Measurements from ENCODE around the gene ADPRHL1.
"Not testable (repeated sequence)": the region's sequence is repeated elsewhere in the genome, so short reads cannot be mapped to it uniquely, and the experiment has no call there.

The ADPRHL1 gene

DNA sequence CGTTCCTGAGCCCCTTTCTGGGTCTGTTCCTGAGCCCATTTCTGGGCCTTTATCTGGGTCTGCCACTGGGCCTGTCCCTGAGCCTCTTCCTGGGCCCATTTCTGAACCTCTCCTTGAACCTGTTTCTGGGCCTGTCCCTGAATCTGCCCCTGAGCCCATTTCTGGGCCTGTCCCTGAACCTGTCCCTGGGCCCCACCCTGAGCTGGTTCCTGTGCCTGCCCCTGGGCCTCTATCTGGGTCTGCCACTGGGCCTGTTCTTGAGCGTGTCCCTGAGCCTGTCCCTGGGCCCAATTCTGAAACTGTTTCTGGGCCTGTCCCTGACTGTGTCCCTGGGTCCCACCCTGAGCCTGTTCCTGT is 48.9 kb downstream of the ADPRHL1 start:
- in situ Hi-C loops (cut with MboI; ENCODE audit: low sequenced_read_pairs), result no loop called here

DNA sequence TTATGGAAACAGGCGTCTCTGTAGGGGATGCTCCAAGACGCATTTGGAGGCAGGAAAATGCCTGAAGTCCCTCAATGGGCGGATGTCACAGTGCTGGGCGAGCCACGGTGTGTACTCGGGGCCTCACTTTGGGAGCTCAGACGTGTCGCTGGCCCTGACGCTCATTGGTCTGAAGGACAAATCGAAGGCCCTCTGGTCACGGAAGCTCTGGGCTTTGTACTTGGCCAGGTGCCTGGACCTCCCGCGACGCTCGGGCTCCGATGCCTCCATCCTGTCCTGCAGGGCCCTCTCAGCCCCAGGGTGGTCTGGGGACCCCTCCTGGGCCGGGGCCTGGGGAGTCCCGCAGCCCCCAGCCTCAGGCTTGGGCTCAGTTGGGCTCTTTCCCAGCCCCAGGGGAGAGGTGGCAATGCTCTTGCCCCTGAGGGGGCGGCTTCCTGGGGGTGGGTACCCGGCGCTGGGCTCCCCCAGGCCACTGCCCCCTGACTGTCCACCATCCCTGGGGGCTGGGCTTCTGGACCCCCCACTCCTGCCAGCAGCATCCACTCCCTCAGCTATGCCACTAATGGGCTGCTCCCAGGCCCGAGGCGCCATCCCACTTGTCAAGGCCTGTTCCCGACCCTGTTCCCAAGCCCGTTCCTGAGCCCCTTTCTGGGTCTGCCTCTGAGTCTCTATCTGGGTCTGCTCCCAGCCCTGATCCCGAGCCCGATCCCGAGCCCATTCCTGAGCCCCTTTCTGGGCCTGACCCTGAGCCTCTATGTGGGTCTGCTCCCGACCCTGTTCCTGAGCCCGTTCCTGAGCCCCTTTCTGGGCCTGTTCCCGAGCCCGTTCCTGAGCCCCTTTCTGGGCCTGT is 49.8 kb downstream of the ADPRHL1 start:
- in situ Hi-C loops (cut with MboI; ENCODE audit: low sequenced_read_pairs), result no loop called here

DNA sequence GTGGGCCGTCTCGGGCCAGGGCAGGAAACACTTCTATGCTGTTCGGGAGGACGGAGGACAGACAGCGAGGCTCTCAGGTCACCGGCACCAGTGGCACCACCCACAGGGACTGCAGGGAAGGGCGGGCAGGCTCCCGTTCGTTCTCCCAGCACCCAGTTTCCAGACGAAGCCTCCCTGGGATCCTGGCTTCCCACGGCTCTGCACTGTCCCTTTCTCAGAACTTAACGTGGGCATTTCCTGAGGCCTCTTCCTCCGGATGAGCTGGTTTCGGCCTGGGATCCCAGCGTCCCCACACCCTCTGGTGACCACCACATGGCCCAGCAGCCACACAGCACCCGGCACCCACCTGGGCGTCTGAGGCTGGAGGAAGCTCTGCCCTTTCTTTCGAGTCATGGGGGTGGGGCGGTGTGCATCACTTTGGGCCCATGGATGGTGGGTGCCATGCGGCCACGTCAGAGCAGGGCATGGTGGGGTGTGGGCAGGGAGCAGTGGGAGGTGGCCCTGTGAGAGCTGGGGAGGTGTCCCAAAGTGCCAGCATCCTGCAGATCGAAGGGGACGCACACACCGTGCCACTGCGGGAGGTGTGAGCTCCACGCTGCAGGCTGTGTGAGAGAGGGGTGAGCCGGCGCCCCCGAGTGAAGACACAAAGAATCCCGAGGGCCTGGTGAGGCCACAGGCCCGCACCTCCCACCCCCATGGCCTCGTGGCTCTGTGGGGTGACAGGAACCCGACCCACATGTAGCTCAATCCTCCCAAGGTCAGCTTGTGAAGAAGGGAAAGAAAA is 50.6 kb downstream of the ADPRHL1 start:
- in situ Hi-C loops (cut with MboI; ENCODE audit: low sequenced_read_pairs), result no loop called here

DNA sequence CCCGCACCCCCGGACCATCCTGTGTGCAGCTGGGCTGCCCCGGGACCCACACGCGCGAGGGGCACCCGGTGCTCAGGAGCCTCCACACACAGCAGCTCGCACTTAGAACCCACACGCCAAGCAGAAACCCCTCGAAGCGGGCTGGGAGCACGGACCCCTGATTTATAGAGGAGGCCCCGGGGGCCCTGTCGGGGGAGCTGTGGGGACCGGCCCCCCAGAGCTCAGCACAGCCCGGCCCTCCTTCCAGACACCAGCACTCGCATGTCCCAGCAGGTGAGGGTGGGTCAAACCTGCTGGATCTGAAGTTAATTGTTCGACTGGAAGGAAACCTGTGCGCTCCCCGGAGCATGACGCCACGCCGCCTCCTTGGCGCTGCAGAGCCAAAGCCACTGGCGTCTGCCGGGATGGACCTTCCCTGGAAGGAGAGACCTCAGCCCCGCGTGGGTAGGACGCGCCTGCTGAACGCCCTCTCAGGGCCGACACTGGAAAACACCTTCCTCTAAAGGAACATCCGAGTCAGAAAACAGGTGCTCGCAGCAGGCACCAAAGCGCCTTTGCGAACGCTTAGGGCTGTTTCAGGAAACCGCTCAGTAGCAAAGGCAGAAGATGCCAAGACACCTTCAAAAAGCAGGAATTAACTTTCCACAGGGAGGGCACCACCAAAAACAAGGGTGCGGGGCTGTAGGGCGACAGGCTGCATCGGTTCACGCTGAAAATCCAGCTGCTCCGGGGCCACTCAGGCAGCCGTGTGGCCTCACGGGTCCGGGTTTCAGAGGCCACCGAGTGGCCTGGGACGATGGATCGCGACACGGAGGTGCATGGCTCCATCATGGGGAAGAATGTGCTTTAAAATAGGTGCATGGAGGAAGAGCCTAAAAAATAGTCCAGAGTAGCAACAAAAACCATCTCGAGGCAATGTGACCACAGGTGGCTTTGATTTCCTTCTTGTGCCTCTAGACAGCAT is 51.6 kb downstream of the ADPRHL1 start:
- in situ Hi-C loops (cut with MboI; ENCODE audit: low sequenced_read_pairs), result no loop called here

DNA sequence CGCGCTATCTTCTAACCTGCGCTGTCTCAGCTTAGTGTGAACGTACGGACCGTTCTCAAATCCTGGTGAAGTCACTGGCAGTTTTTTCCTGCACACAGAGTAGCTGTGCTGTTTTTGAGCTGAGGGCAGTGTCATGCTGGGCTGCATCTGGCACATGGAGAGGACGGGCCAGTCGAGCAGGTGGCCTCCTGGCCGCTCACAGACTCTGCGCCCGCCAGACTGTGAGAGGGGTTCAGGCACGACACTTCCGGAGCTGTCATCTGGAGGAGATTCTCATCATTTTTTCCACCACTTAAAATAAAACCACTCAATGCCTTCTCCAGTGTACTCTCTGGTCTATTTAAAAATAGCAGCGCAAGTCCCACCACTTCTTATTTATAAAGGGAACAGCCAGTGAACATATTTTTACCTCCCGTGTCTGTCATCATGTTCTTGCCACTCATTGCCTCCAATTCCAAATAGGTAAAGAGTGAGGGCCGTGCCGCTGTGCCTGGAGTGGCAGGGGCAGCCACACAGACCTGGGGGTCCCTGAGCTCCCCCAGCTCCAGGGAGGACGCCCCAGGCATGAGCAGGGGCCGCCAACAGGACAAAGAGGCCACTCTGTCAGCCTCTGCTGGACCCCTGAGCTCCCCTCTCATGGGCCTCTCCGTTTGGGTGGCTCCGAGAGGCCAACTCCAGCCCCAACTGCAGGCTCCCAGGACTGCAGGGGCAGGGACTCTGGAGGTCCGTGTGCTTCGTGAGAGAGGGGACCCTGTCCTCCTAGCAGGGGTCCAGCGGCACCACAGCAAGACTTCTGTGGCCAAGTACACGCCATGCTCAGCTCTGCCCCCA is 52.5 kb downstream of the ADPRHL1 start:
- in situ Hi-C loops (cut with MboI; ENCODE audit: low sequenced_read_pairs), result no loop called here

DNA sequence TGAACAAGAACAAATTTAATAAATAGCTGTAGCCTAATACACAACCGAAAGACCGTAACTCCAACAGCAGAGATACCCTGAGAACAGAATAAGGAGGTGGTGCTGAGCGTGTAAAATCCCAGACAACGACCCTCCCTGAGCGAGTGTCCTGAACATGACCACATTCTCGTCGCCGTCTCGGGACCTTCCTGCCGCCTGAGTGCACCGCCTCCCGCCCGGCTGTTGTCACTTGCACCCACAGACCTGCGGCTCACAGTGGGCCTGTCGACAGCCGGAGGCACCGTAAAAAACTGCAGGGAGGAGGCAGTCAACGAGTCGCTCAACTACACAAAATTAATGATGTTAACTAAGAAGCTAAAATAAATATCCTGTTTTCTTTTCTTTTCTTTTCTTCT is 53.5 kb downstream of the ADPRHL1 start:
- in situ Hi-C loops (cut with MboI; ENCODE audit: low sequenced_read_pairs), result no loop called here

DNA sequence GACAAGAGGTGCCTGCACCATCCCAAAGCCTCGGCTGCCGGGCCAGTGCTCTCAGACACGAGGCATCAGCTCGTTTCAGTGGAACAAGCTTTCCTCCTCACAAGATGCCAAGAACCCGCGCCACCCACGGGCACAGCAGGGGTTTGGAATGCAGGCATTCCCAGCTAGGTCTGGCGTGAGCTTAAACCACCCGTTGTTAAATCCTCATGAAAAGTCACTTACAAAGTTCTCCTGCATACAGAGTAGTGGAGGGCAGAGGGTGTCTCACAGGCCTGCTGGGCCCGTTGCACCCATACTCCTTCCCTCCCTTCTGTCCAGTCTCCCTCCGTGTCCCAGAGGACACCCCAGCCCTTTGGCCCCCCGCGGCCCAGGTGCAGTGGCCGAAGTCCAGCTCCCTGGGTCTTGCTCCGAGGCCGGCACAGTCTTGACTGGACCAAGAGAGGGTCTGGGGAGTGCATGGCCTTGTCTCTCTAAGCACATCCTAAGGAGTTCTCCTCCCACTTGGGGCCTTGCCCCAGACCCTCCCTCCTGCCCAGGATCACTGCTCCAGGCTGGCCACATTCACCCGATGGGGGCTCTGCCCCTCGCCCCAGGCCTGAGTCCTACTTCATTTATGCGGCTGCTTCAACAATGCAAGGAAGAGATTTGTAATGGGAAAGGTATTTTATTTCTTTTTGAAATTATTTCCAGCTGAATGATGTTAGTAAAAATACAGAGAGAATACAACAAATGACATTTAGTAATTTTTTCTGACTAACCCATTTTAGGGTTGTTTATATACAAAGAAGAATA is 54.1 kb downstream of the ADPRHL1 start:
- in situ Hi-C loops (cut with MboI; ENCODE audit: low sequenced_read_pairs), result no loop called here

DNA sequence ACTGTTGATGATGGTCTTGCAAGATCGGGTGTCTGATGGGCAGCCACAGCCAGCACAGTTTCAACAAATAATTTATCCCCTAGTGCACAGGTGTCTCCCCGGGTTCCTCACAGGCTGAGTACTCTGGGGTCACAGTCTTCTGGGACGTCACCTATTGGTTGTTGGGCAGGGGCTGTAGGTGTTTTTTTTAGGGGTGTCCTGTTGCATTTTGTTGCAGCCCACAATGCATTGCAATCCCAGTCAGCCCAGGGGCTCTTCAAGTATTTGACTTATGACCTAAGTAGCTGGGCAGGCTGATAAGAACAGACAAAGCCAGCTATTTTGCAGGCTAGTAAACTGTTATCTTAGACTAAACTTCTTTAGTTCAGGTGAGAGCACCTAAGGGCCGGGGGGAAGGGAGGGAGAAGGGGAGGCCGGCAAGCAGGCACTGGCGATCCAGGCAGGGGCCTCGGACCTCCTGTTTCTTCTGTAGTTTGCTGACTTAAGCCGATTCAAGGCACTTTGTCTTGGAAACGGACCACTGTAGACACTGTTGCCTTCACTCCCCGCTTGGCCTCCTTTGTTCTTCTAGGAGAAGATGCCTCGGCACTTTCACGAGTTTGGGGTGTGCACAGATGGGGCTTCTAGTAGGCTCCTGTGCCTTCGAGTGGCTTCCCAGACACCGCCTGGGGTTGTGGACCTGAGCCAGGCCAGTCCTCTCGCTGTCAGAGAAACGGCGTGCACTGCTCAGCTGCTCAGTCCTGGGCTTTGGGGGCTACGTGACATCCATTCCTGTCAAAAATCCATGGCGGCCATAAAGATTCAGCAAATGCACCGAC is 55.5 kb downstream of the ADPRHL1 start:
- in situ Hi-C loops (cut with MboI; ENCODE audit: low sequenced_read_pairs), result no loop called here

DNA sequence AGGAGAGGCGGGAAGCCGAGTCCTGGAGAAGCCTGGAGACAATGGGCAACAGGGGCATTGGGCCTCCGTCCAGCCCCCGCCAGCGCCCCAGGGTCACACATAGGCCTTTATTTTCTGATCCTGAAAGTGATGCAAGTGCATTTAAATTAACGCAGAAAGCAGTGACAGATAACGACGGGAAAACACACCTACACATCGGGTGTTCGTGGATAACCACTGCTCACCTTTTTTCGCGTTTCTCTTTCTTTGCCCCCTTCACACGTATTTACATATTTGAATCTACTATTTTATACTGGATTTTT is 59.0 kb downstream of the ADPRHL1 start:
- in situ Hi-C loops (cut with MboI; ENCODE audit: low sequenced_read_pairs), result no loop called here

DNA sequence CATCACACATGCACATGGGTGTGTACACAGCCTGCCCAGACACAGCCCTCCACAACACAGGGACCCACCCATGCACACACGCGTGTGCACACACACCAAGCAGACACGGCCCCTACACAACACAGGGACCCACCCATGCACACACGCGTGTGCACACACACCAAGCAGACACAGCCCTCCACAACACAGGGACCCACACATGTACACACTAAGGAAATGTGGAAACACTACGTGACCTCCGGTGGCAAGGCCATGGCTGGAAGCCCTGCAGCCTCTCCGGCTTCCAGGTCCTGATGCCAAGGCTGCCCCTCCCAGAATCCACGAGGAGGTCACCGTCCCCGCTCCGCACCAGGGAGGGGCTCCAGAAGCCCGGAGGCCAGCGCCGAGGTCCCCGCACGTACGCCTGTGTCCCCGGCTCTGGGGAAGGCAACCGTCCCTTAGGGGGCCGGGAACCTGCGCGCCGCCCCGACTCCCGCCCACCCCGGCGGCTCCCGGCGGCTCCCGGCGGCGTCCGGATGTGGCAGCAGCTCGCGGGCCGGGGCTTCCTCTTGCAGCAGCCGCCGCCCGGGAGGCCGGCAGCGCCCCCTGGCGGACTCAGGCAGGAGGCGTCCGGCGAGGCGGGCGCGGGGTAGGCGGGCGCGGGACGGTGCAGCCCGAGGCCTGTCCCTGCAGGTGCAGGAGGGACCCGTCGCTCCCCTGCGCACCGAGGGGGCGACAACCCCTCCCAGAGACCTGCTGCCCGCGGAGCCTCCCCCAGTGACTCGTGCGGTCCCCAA is 59.5 kb downstream of the ADPRHL1 start:
- in situ Hi-C loops (cut with MboI; ENCODE audit: low sequenced_read_pairs), result no loop called here

DNA sequence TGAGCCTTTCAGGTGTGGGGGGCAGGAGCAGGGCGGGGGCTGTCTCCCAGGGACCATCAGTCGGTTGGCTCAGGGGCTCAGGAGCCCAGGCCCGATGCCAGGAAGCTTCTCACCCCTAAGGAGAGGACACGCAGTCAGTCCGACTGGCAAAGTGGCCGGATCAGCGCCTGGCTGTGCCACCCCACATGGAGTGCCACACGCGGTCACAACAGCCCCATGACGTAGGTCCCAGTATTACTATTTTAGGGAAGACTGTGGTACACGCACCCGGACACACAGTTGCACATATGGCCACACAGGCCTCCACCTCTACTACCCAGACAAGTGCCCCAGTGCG is 60.1 kb downstream of the ADPRHL1 start:
- in situ Hi-C loops (cut with MboI; ENCODE audit: low sequenced_read_pairs), result no loop called here

DNA sequence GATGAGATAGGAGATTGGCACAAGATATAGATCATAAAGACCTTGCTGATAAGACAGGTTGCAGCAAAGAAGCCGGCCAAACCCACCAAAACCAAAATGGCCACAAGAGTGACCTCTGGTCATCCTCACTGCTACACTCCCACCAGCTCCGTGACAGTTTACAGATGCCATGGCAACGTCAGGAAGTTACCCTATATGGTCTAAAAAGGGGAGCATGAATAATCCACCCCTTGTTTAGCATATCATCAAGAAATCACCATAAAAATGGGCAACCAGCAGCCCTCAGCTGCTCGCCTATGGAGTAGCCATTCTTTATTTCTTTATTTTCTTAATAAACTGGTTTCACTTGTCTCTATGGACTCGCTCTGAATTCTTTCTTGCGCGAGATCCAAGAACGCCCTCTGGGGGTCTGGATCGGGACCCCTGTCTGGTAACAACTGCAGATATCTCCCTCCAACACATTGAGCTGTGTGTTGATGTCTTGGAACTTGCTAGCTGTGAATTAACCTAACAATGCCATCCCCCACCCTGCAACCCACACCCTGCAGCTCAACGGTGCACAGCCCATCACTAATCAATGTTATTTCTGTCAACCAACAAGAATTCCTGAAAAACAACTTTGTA is 62.3 kb downstream of the ADPRHL1 start:
- in situ Hi-C loops (cut with MboI; ENCODE audit: low sequenced_read_pairs), result no loop called here

DNA sequence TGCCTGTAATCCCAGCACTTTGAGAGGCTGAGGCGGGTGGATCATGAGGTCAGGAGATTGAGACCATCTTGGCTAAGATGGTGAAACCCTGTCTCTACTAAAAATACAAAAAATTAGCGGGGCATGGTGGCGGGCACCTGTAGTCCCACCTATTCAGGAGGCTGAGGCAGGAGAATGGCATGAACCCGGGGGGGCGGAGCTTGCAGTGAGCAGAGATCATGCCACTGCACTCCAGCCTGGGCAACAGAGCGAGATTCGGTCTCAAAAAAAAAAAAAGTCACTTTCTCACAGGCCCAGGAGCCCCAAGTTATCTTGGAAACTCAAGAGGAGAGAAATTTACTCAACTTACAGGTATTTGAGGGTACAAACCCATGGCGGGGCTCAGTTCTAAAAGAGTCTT is 63.7 kb downstream of the ADPRHL1 start:
- in situ Hi-C loops (cut with MboI; ENCODE audit: low sequenced_read_pairs), result not testable (repeated sequence)

DNA sequence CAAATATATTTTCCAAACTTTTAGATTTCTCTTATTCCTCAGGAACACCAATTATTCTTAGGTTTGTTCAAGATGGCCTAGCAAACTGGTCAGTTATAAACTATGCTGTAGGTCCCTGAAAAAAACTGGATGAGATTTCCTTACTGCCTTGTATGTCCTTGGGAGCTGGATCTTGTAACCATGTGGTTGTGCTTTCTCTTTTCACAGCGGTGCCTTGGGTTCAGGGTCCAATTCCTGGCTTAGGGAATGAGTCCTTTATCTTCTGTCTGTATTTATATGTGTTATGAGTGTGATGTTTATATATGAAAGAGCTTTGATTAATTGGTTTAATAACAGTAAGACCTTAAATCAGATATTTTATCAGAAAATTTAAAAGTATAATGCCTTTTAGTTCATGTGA is 65.9 kb downstream of the ADPRHL1 start:
- in situ Hi-C loops (cut with MboI; ENCODE audit: low sequenced_read_pairs), result no loop called here

DNA sequence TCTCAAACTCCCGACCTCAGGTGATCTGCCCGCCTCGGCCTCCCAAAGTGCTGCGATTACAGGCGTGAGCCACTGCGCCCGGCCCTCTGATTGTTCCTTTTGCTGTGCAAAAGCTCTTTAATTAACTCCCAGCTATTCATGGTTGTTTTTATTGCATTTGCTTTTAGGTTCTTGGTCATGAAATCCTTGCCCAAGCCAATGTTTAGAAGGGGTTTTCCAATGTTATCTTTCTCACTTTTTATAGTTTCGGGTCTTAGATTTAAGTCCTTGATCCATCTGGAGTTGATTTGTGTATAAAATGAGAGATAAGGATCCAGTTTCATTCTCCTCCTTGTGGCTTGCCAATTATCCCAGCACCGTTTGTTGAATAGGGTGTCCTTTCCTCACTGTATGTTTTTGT is 70.2 kb downstream of the ADPRHL1 start:
- in situ Hi-C loops (cut with MboI; ENCODE audit: low sequenced_read_pairs), result no loop called here

DNA sequence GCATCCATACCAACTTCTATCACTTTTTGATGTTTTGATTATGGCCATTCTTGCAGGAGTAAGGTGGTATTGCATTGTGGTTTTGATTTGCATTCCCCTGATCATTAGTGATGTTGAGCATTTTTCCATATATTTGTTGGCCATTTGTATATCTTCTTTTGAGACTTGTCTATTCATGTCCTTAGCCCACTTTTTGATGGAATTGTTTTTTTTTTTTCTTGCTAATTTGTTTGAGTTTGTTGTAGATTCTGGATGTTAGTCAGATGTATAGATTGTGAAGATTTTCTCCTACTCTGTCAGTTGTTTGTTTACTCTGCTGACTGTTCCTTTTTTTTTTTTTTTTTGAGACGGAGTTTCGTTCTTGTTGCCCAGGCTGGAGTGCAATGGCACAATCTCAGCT is 70.7 kb downstream of the ADPRHL1 start:
- in situ Hi-C loops (cut with MboI; ENCODE audit: low sequenced_read_pairs), result not testable (repeated sequence)

DNA sequence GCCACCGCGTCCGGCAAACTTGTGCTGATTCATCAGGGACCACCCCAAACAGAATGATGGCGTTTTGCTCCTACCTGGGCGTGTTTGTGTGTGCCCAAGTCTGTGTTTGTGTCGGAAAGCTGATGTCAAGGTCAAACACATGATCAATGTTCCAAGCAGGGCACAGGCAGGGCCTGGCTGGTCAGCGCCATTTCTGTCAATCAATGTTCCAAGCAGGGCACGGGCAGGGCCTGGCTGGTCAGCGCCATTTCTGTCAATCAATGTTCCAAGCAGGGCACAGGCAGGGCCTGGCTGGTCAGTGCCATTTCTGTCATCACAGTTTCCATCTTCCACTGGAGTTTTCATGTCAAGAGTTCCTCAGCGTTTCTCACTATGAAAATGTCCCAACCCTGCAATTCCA is 74.5 kb downstream of the ADPRHL1 start:
- in situ Hi-C loops (cut with MboI; ENCODE audit: low sequenced_read_pairs), result no loop called here

Data from HL-60/S4 treated with retinoic acid at 250 ng/mL for 4 days and 3 days (cell line).